IMR-90 (cell line): ENCODE measurements around the gene CFAP299. TPM values are rescaled to one million over a fixed set of nuclear protein-coding genes. Genes with fewer than 3 reads are reported as not detected.

Experiments
- ATAC-seq: fragments of 200-7000 bp; cut with Tn5 transposase; 2 replicates; pipeline ENCODE4 v1.9.1; 2020; ENCODE audit warnings: low read depth, mild to moderate bottlenecking, moderate library complexity
- BruUV-seq: library from RNA; stranded (reverse); fragments of 400-500 nt; replicated peaks from 2 replicates; lab custom pipeline; 2021; lab: Mats Ljungman, UMichigan
- CTCF ChIA-PET: fragments of 300-600 bp; formaldehyde crosslinking; extraction: SDS; loops from one replicate; lab custom pipeline; 2021; ENCODE audit warnings: antibody characterized with exemption; lab: Yijun Ruan, JAX
- POLR2A ChIA-PET: fragments of 300-600 bp; sonication (Branson Sonifier 250); formaldehyde crosslinking; loops from one replicate; lab custom pipeline; 2022; ENCODE audit warnings: antibody characterized with exemption; ENCODE audit not compliant: unreplicated experiment; lab: Charles Lee
- DNase-seq: peaks from one replicate; pipeline ENCODE4 v3.0.0; 2013
- H2AFZ ChIP-seq: replicated peaks from 2 replicates; pipeline ENCODE3; 2013; ENCODE audit warnings: low read length, mild to moderate bottlenecking; ENCODE audit not compliant: poor library complexity
- H2AK5ac ChIP-seq: 2 replicates; pipeline ENCODE4 v1.6.1; 2013; ENCODE audit warnings: low read depth, low read length, inconsistent platforms
- H2AK9ac ChIP-seq: replicated peaks from 2 replicates; pipeline ENCODE3; 2013; ENCODE audit warnings: mild to moderate bottlenecking, low read depth, low read length, moderate library complexity; ENCODE audit not compliant: poor library complexity
- H2BK120ac ChIP-seq: 2 replicates; pipeline ENCODE4 v1.6.1; 2013; ENCODE audit warnings: low read depth, low read length, inconsistent platforms
- H2BK15ac ChIP-seq: 3 replicates; pipeline ENCODE4 v1.6.1; 2013; ENCODE audit warnings: low read depth, low read length, inconsistent platforms
- H2BK20ac ChIP-seq: 2 replicates; pipeline ENCODE4 v1.6.1; 2013; ENCODE audit warnings: low read depth, mild to moderate bottlenecking, inconsistent platforms, low read length, moderate library complexity
- H2BK5ac ChIP-seq: 2 replicates; pipeline ENCODE4 v1.6.1; 2013; ENCODE audit warnings: mild to moderate bottlenecking, low read depth, low read length, inconsistent platforms; ENCODE audit not compliant: poor library complexity, severe bottlenecking
- H3K14ac ChIP-seq: replicated peaks from 2 replicates; pipeline ENCODE4 v1.6.1; 2013; ENCODE audit warnings: low read depth, low read length, inconsistent platforms
- H3K18ac ChIP-seq: 2 replicates; pipeline ENCODE4 v1.6.1; 2013; ENCODE audit warnings: low read depth, low read length, control low read depth
- H3K23ac ChIP-seq: 2 replicates; pipeline ENCODE4 v1.6.1; 2013; ENCODE audit warnings: low read depth, low read length, inconsistent platforms
- H3K27ac ChIP-seq: 2 replicates; pipeline ENCODE4 v1.5.1; 2013; ENCODE audit warnings: mild to moderate bottlenecking, control low read depth, low read length; ENCODE audit not compliant: insufficient read depth
- H3K27me3 ChIP-seq: 2 replicates; pipeline ENCODE4 v1.6.1; 2013; ENCODE audit warnings: low read length; ENCODE audit not compliant: control insufficient read depth, insufficient read depth
- H3K36me3 ChIP-seq: 2 replicates; pipeline ENCODE4 v1.6.1; 2013; ENCODE audit warnings: low read length, mixed read lengths; ENCODE audit not compliant: control insufficient read depth, insufficient read depth
- H3K4ac ChIP-seq: 2 replicates; pipeline ENCODE4 v1.6.1; 2013; ENCODE audit warnings: low read depth, low read length, inconsistent platforms
- H3K4me1 ChIP-seq: 2 replicates; pipeline ENCODE4 v1.6.1; 2013; ENCODE audit warnings: low read length, mixed read lengths; ENCODE audit not compliant: control insufficient read depth, insufficient read depth
- H3K4me2 ChIP-seq: 2 replicates; pipeline ENCODE4 v1.6.1; 2013; ENCODE audit warnings: low read depth, mild to moderate bottlenecking, control low read depth, low read length, moderate library complexity
- H3K4me3 ChIP-seq: 2 replicates; pipeline ENCODE4 v1.5.1; 2013; ENCODE audit warnings: low read depth, mild to moderate bottlenecking, control low read depth, low read length, moderate library complexity; ENCODE audit not compliant: insufficient read depth
- H3K56ac ChIP-seq: 2 replicates; pipeline ENCODE4 v1.6.1; 2013; ENCODE audit warnings: low read length, inconsistent platforms; ENCODE audit not compliant: insufficient read depth; ENCODE audit errors: extremely low read depth
- H3K79me1 ChIP-seq, 2 experiments: 2 replicates each; pipeline ENCODE4 v1.6.1; 2013; ENCODE audit warnings: low read length in 2 of 2, inconsistent platforms in 1 of 2, low read depth in 1 of 2
- H3K9ac ChIP-seq: 2 replicates; pipeline ENCODE4 v1.6.1; 2013; ENCODE audit warnings: low read depth, low read length, control low read depth
- H3K9me1 ChIP-seq: 2 replicates; pipeline ENCODE4 v1.6.1; 2013; ENCODE audit warnings: low read length, inconsistent platforms; ENCODE audit not compliant: insufficient read depth
- H3K9me3 ChIP-seq: 2 replicates; pipeline ENCODE4 v1.6.1; 2013; ENCODE audit warnings: low read length; ENCODE audit not compliant: control insufficient read depth, insufficient read depth
- H4K20me1 ChIP-seq: 2 replicates; pipeline ENCODE4 v1.6.1; 2013; ENCODE audit warnings: low read length, inconsistent platforms; ENCODE audit not compliant: insufficient read depth
- H4K5ac ChIP-seq: 2 replicates; pipeline ENCODE4 v1.6.1; 2013; ENCODE audit warnings: mild to moderate bottlenecking, low read depth, low read length, control low read depth
- H4K8ac ChIP-seq, 2 experiments: 2 replicates each; pipeline ENCODE4 v1.6.1; 2013; ENCODE audit warnings: low read depth in 2 of 2, low read length in 2 of 2, control low read depth in 1 of 2, inconsistent platforms in 1 of 2
- H4K91ac ChIP-seq: 2 replicates; pipeline ENCODE4 v1.6.1; 2013; ENCODE audit warnings: low read depth, low read length, inconsistent platforms; ENCODE audit not compliant: insufficient read depth
- BHLHE40 ChIP-seq: fragments of 150-350 bp; IDR thresholded peaks from 2 replicates; pipeline ENCODE4 v1.6.1; 2016; ENCODE audit warnings: mild to moderate bottlenecking, low read depth, low read length
- CEBPB ChIP-seq: IDR thresholded peaks from 2 replicates; pipeline ENCODE4 v1.6.1; 2012; ENCODE audit warnings: low read depth, low read length, improper control_type of control experiment
- CTCF ChIP-seq: conservative IDR thresholded peaks from 2 replicates; pipeline ENCODE4 v1.5.1; 2012; ENCODE audit warnings: mild to moderate bottlenecking, low read depth, low read length, improper control_type of control experiment
- MAFK ChIP-seq: IDR thresholded peaks from 2 replicates; pipeline ENCODE4 v1.6.1; 2012; ENCODE audit warnings: low read depth, low read length, improper control_type of control experiment
- MXI1 ChIP-seq: IDR thresholded peaks from 2 replicates; pipeline ENCODE4 v1.6.1; 2012; ENCODE audit warnings: low read depth, mild to moderate bottlenecking, low read length, moderate library complexity, borderline replicate concordance
- RCOR1 ChIP-seq: IDR thresholded peaks from 2 replicates; pipeline ENCODE4 v1.6.1; 2012; ENCODE audit warnings: mild to moderate bottlenecking, low read length, improper control_type of control experiment; ENCODE audit not compliant: insufficient replicate concordance
- RFX5 ChIP-seq: IDR thresholded peaks from 2 replicates; pipeline ENCODE4 v1.8.0; 2012; ENCODE audit warnings: low read depth, mild to moderate bottlenecking, low read length, moderate library complexity
- USF2 ChIP-seq: fragments of 150-350 bp; IDR thresholded peaks from 2 replicates; pipeline ENCODE4 v1.6.1; 2017; ENCODE audit warnings: mild to moderate bottlenecking, antibody characterized with exemption, low read length, low read depth
- WGBS, 2 experiments: methylation state at CpG; one replicate each; pipeline versions ENCODE4 v1.1.5 to v1.1.7; 2013; ENCODE audit warnings: missing lambda C conversion rate in 2 of 2; ENCODE audit not compliant: insufficient read length in 1 of 2; ENCODE audit errors: extremely low coverage in 2 of 2; 5-methylcytosine and 5-hydroxymethylcytosine counted together
- dilution Hi-C: fragments of 300-500 bp; cut with HindIII; formaldehyde crosslinking; loops from one replicate; pipeline ENCODE4 v1.14.3; 2018; ENCODE audit warnings: low sequenced_read_pairs; ENCODE audit not compliant: unreplicated experiment
- in situ Hi-C: fragments of 300-500 bp; cut with MboI; formaldehyde crosslinking; loops from 3 replicates; pipeline ENCODE4 v1.14.3; 2019; ENCODE audit warnings: low sequenced_read_pairs, inconsistent platforms, mixed read lengths
- intact Hi-C: fragments of 100-400 bp; cut with micrococcal nuclease; formaldehyde crosslinking; loops from 2 replicates; pipeline ENCODE4 v1.10.0; 2022
- polyA plus RNA-seq, 3 experiments: library from polyadenylated mRNA; depleted of rRNA; stranded (reverse); fragments of >200 nt; gene quantifications; 2 replicates each; pipeline ENCODE4 v1.2.3, GENCODE V29; 2012; ENCODE audit warnings: low replicate concordance in 1 of 3
- total RNA-seq: library from RNA; depleted of rRNA; stranded (reverse); fragments of >200 nt; gene quantifications from 2 replicates; pipeline ENCODE4 v1.2.3, GENCODE V29; 2012

CFAP299 gene
- total and polyA plus RNA-seq, 2 of the 4 experiments (the other 2 are of a cell fraction): 1.0 to 1.1 TPM

GRCh38 chr4:80535551-80535950 lies 200.0 kb downstream of the CFAP299 start:
- Histone ChIP-seq H3K4me3 (no peak overlapping the region), H4K91ac (no peak overlapping the region), H3K9ac (no peak overlapping the region), H4K20me1 (no peaks in the 10 kb centered on the region), H2BK20ac (no peak overlapping the region), H3K27me3 (no peaks in the 10 kb centered on the region), H4K8ac (no peak overlapping the region), H3K9me3 (no peaks in the 10 kb centered on the region), H3K4me2 (no peak overlapping the region), H3K4me1 (no peaks in the 10 kb centered on the region), H2BK15ac (no peak overlapping the region), H2AFZ (no peak overlapping the region), H2AK9ac (no peak overlapping the region), H3K56ac (no peak overlapping the region), H2BK5ac (no peak overlapping the region), H3K14ac (no peak overlapping the region), H2AK5ac (no peak overlapping the region), H3K79me1 (no peaks in the 10 kb centered on the region), H4K5ac (no peak overlapping the region), H2BK120ac (no peak overlapping the region), H3K9me1 (no peaks in the 10 kb centered on the region), H3K4ac (no peak overlapping the region), H3K23ac (no peak overlapping the region), H3K18ac (no peak overlapping the region), H3K36me3 (no peaks in the 10 kb centered on the region), H3K27ac (no peak overlapping the region)
- DNase-seq (no peak), ATAC-seq (no peak)
- dilution Hi-C loops: no loop called here
- no CpG with 5 or more reads among the region's 1 CpG for WGBS, 2 experiments
- intact Hi-C loops: no loop called here
- POLR2A ChIA-PET: no interaction called here
- BruUV-seq: no TSS peak
- TF ChIP-seq MAFK (no peak), CEBPB (no peak), MXI1 (no peak), RCOR1 (no peak), RFX5 (no peak), USF2 (no peak), BHLHE40 (no peak), CTCF (no peak)
- CTCF ChIA-PET: no interaction called here
- in situ Hi-C loops: no loop called here
